ENCODE data around the gene GASK1B. TPM values are rescaled to one million over a fixed set of nuclear protein-coding genes. Genes with fewer than 3 reads are reported as not detected.

GASK1B gene
- total RNA-seq, 1 donor from 2014 or later = 68.6 TPM

GRCh38 chr4:158192439-158193158 is 19.8 kb upstream of the GASK1B start:
- ATAC-seq = no peak
- DNase-seq (ENCODE audit: missing footprints) = no peak
- intact Hi-C loops (cut with DNase I) = loop anchor here (5.0 kb wide), 1 partner anchor 60 kb away; no protein-coding TSS in a partner anchor

- DNase-seq (ENCODE audit: missing footprints) (no peak), ATAC-seq (no peak)
- intact Hi-C loops (cut with DNase I) = loop anchor here (5.0 kb wide), 1 partner anchor 62 kb away; no protein-coding TSS in a partner anchor
These were observed 17.9 kb upstream of the GASK1B start for GRCh38 chr4:158190718-158191117.

GRCh38 chr4:158189422-158189821 is 16.6 kb upstream of the GASK1B start:
- ATAC-seq (no peak), DNase-seq (ENCODE audit: missing footprints) (no peak)
- intact Hi-C loops (cut with DNase I) = no loop called here

GRCh38 chr4:158186815-158187214 is 14.0 kb upstream of the GASK1B start:
- ATAC-seq (no peak), DNase-seq (ENCODE audit: missing footprints) (no peak)
- intact Hi-C loops (cut with DNase I) = no loop called here

GRCh38 chr4:158182736-158183135 is 9.9 kb upstream of the GASK1B start:
- DNase-seq (ENCODE audit: missing footprints) = no peak
- no peak for ATAC-seq
- intact Hi-C loops (cut with DNase I) = no loop called here

GRCh38 chr4:158181906-158182305 is 9.1 kb upstream of the GASK1B start:
- intact Hi-C loops (cut with DNase I) = no loop called here
- DNase-seq (ENCODE audit: missing footprints) = no peak
- ATAC-seq = no peak

GRCh38 chr4:158179465-158179864 is 6.6 kb upstream of the GASK1B start:
- no peak for ATAC-seq
- no peak for DNase-seq (ENCODE audit: missing footprints)
- intact Hi-C loops (cut with DNase I) = no loop called here

GRCh38 chr4:158176776-158177175 is 4.0 kb upstream of the GASK1B start:
- ATAC-seq (no peak), DNase-seq (ENCODE audit: missing footprints) (no peak)
- intact Hi-C loops (cut with DNase I) = no loop called here

GRCh38 chr4:158176108-158176507 is 3.3 kb upstream of the GASK1B start:
- DNase-seq (ENCODE audit: missing footprints) (no peak), ATAC-seq (no peak)
- intact Hi-C loops (cut with DNase I) = no loop called here

GRCh38 chr4:158170691-158171561 is 1.9 kb downstream of the GASK1B start:
- intact Hi-C loops (cut with DNase I) = loop anchor here (5.0 kb wide), 1 partner anchor 469 kb away; no protein-coding TSS in a partner anchor
- ATAC-seq (peak; percentile 70), DNase-seq (ENCODE audit: missing footprints) (peak; percentile 90)

- peak; percentile 36 for ATAC-seq
- intact Hi-C loops (cut with DNase I) = loop anchor here (2.0 to 5.0 kb wide), 3 partner anchors 38 to 468 kb away; no protein-coding TSS in a partner anchor
- DNase-seq (ENCODE audit: missing footprints) = no peak
These were observed 2.7 kb downstream of the GASK1B start for GRCh38 chr4:158169931-158170690.

- intact Hi-C loops (cut with DNase I) = loop anchor here (2.0 to 5.0 kb wide), 2 partner anchors 37 to 163 kb away; no protein-coding TSS in a partner anchor
- DNase-seq (ENCODE audit: missing footprints) = no peak
- no peak for ATAC-seq
These were observed 3.3 kb downstream of the GASK1B start for GRCh38 chr4:158169506-158169905.

GRCh38 chr4:158168606-158169005 is 4.2 kb downstream of the GASK1B start:
- no peak for DNase-seq (ENCODE audit: missing footprints)
- no peak for ATAC-seq
- intact Hi-C loops (cut with DNase I) = loop anchor here (2.0 to 5.0 kb wide), 2 partner anchors 36 to 162 kb away; no protein-coding TSS in a partner anchor

GRCh38 chr4:158166701-158167100 is 6.1 kb downstream of the GASK1B start:
- ATAC-seq = no peak
- intact Hi-C loops (cut with DNase I) = loop anchor here (5.0 kb wide), 1 partner anchor 34 kb away; no protein-coding TSS in a partner anchor
- no peak for DNase-seq (ENCODE audit: missing footprints)

- intact Hi-C loops (cut with DNase I) = loop anchor here (5.0 kb wide), 1 partner anchor 32 kb away; no protein-coding TSS in a partner anchor
- ATAC-seq = peak; percentile 32
- no peak for DNase-seq (ENCODE audit: missing footprints)
These were observed 8.0 kb downstream of the GASK1B start for GRCh38 chr4:158164768-158165213.

- DNase-seq (ENCODE audit: missing footprints) = no peak
- no peak for ATAC-seq
- intact Hi-C loops (cut with DNase I) = no loop called here
These were observed 8.7 kb downstream of the GASK1B start for GRCh38 chr4:158163941-158164767.

GRCh38 chr4:158162631-158163030 is 10.2 kb downstream of the GASK1B start:
- no peak for DNase-seq (ENCODE audit: missing footprints)
- intact Hi-C loops (cut with DNase I) = no loop called here
- no peak for ATAC-seq
